GM19193 (cell line): Measurements from ENCODE around the gene NECTIN4.

Experiments used
- POLR2A ChIP-seq: IDR thresholded peaks from 4 replicates; pipeline ENCODE4 v1.6.1; 2011; ENCODE audit not compliant: insufficient read depth, insufficient read length; ENCODE audit errors: extremely low read depth

Gene NECTIN4

GRCh38 chr1:161032409-161032808, 56.9 kb downstream of the NECTIN4 start:
- no peak for TF ChIP-seq POLR2A

GRCh38 chr1:161031874-161032273, 57.5 kb downstream of the NECTIN4 start:
- TF ChIP-seq POLR2A: no peak

- no peak for TF ChIP-seq POLR2A
Measured at GRCh38 chr1:161021970-161022353, 67.4 kb downstream of the NECTIN4 start.

GRCh38 chr1:161021165-161021969, 68.0 kb downstream of the NECTIN4 start:
- peak; percentile 55 for TF ChIP-seq POLR2A
